HCT116 (cell line): ENCODE results near the gene ERP27. TPM values are rescaled to one million over a fixed set of nuclear protein-coding genes. Genes with fewer than 3 reads are reported as not detected.

Source experiments
- ATAC-seq: fragments of 200-7000 bp; cut with Tn5 transposase; 2 replicates; pipeline ENCODE4 v1.9.1; 2020; ENCODE audit warnings: mild to moderate bottlenecking, moderate library complexity
- BruUV-seq: library from RNA; stranded (reverse); fragments of 400-500 nt; replicated peaks from 2 replicates; lab custom pipeline; 2021; lab: Mats Ljungman, UMichigan
- CTCF ChIA-PET: fragments of 300-600 bp; sonication (Branson Sonifier 250); formaldehyde crosslinking; loops from one replicate; lab custom pipeline; 2021; ENCODE audit warnings: antibody characterized with exemption; lab: Charles Lee
- POLR2A ChIA-PET: fragments of 300-600, 350-600 bp; sonication (Branson Sonifier 250); formaldehyde crosslinking; loops from one replicate; lab custom pipeline; 2021; ENCODE audit warnings: antibody characterized with exemption; lab: Charles Lee
- RAD21 ChIA-PET, 2 experiments: fragments of 300-600 bp; sonication (Branson Sonifier 250); formaldehyde crosslinking; loops; one replicate each; lab custom pipeline; 2023; ENCODE audit warnings: low total read pairs in 2 of 2; ENCODE audit not compliant: uncharacterized antibody in 2 of 2, unreplicated experiment in 2 of 2, low non-redundant PET in 1 of 2; lab: Charles Lee
- DNase-seq: peaks from one replicate; pipeline ENCODE4 v3.0.0-alpha.2; 2010; ENCODE audit warnings: low read depth, low spot score
- H2AFZ ChIP-seq: fragments of 200-600 bp; shearing (Covaris generic), sonication (generic); 2 replicates; pipeline ENCODE4 v1.6.1; 2017; ENCODE audit warnings: low read depth, mixed run types, mixed read lengths, antibody characterized with exemption, low read length; ENCODE audit not compliant: poor library complexity, severe bottlenecking
- H3K27ac ChIP-seq: 2 replicates; pipeline ENCODE4 v1.5.1; 2012; ENCODE audit warnings: low read depth, low read length
- H3K27me3 ChIP-seq: fragments of 200-600 bp; sonication (generic); 2 replicates; pipeline ENCODE4 v1.6.1; 2016; ENCODE audit warnings: mixed run types, low read length, mixed read lengths; ENCODE audit not compliant: insufficient read depth
- H3K36me3 ChIP-seq, 2 experiments: fragments of 200-500 bp in 1 of 2; fragments of 200-600 bp in 1 of 2; sonication (Bioruptor generic) in 1 of 2; sonication (generic) in 1 of 2; 2 replicates each; pipeline versions ENCODE4 v1.5.1 to v1.6.1; 2014 to 2016; ENCODE audit warnings: low read length in 2 of 2, inconsistent platforms in 1 of 2, mixed read lengths in 1 of 2, mixed run types in 1 of 2; ENCODE audit not compliant: insufficient read depth in 2 of 2, control insufficient read depth in 1 of 2
- H3K4me1 ChIP-seq, 2 experiments: fragments of 200-600 bp in 1 of 2; sonication (generic) in 1 of 2; 2 replicates each; pipeline versions ENCODE4 v1.5.1 to v1.6.1; 2012 to 2017; ENCODE audit warnings: low read length in 2 of 2, inconsistent platforms in 1 of 2, mild to moderate bottlenecking in 1 of 2, mixed read lengths in 1 of 2, mixed run types in 1 of 2, moderate library complexity in 1 of 2; ENCODE audit not compliant: insufficient read depth in 2 of 2, control insufficient read depth in 1 of 2
- H3K4me2 ChIP-seq: fragments of 200-600 bp; sonication (generic); 2 replicates; pipeline ENCODE4 v1.6.1; 2017; ENCODE audit warnings: mixed run types, low read length, mixed read lengths
- H3K4me3 ChIP-seq, 2 experiments: fragments of 200-600 bp in 1 of 2; sonication (generic) in 1 of 2; replicated peaks in 1 of 2; 2 replicates each; pipeline ENCODE4 v1.5.1; 2011 to 2016; ENCODE audit warnings: low read length in 2 of 2, control low read depth in 1 of 2, low read depth in 1 of 2, mild to moderate bottlenecking in 1 of 2, mixed read lengths in 1 of 2, mixed run types in 1 of 2
- H3K79me2 ChIP-seq: fragments of 200-600 bp; sonication (generic); 2 replicates; pipeline ENCODE4 v1.6.1; 2017; ENCODE audit warnings: mild to moderate bottlenecking, mixed run types, low read length, moderate library complexity, mixed read lengths; ENCODE audit not compliant: insufficient read depth
- H3K9ac ChIP-seq: fragments of 200-600 bp; sonication (generic); 2 replicates; pipeline ENCODE4 v1.6.1; 2016; ENCODE audit warnings: low read length, mixed read lengths
- H3K9me2 ChIP-seq: fragments of 200-600 bp; sonication (generic), shearing (Covaris generic); 2 replicates; pipeline ENCODE4 v1.6.1; 2017; ENCODE audit warnings: mixed run types, mild to moderate bottlenecking, moderate library complexity; ENCODE audit not compliant: insufficient read depth
- H3K9me3 ChIP-seq, 2 experiments: fragments of 200-500 bp in 1 of 2; fragments of 200-600 bp in 1 of 2; sonication (Bioruptor generic) in 1 of 2; sonication (generic) in 1 of 2; 2 replicates each; pipeline ENCODE4 v1.6.1; 2014 to 2017; ENCODE audit warnings: low read length in 2 of 2, mixed read lengths in 2 of 2, inconsistent platforms in 1 of 2, low read depth in 1 of 2, mild to moderate bottlenecking in 1 of 2, mixed run types in 1 of 2, moderate library complexity in 1 of 2; ENCODE audit not compliant: control insufficient read depth in 1 of 2, insufficient read depth in 1 of 2
- H4K20me1 ChIP-seq: fragments of 200-600 bp; sonication (generic), shearing (Covaris generic); 2 replicates; pipeline ENCODE4 v1.6.1; 2017; ENCODE audit warnings: mixed run types, mild to moderate bottlenecking, moderate library complexity; ENCODE audit not compliant: insufficient read depth
- CBX3 ChIP-seq: IDR thresholded peaks from 2 replicates; pipeline ENCODE4 v1.6.1; 2012; ENCODE audit warnings: low read depth
- CEBPB ChIP-seq: IDR thresholded peaks from 2 replicates; pipeline ENCODE4 v1.6.1; 2012; ENCODE audit warnings: low read depth
- EGR1 ChIP-seq: IDR thresholded peaks from 2 replicates; pipeline ENCODE4 v1.6.1; 2012; ENCODE audit warnings: low read depth
- EZH2 ChIP-seq: fragments of 200-600 bp; sonication (generic); IDR thresholded peaks from 2 replicates; pipeline ENCODE4 v1.6.1; 2017; ENCODE audit warnings: antibody characterized with exemption, mixed run types
- EZH2phosphoT487 ChIP-seq: fragments of 200-600 bp; IDR thresholded peaks from 2 replicates; pipeline ENCODE4 v1.6.1; 2018; ENCODE audit warnings: antibody characterized with exemption, borderline replicate concordance
- FOSL1 ChIP-seq: IDR thresholded peaks from 2 replicates; pipeline ENCODE4 v1.6.1; 2012; ENCODE audit warnings: low read depth
- JUND ChIP-seq: IDR thresholded peaks from 2 replicates; pipeline ENCODE4 v1.6.1; 2012
- POLR2A ChIP-seq: IDR thresholded peaks from 2 replicates; pipeline ENCODE4 v1.7.0; 2011; ENCODE audit warnings: borderline replicate concordance; ENCODE audit not compliant: insufficient read depth, insufficient read length; ENCODE audit errors: extremely low read depth
- POLR2AphosphoS5 ChIP-seq: IDR thresholded peaks from 2 replicates; pipeline ENCODE4 v1.6.1; 2011; ENCODE audit warnings: mild to moderate bottlenecking, low read depth, low read length, moderate library complexity
- RAD21 ChIP-seq: IDR thresholded peaks from 2 replicates; pipeline ENCODE4 v1.6.1; 2012; ENCODE audit warnings: low read depth, mild to moderate bottlenecking
- SP1 ChIP-seq: IDR thresholded peaks from 2 replicates; pipeline ENCODE4 v1.6.1; 2012; ENCODE audit warnings: low read depth
- SRF ChIP-seq: IDR thresholded peaks from 2 replicates; pipeline ENCODE4 v1.6.1; 2012; ENCODE audit warnings: low read depth
- TCF7L2 ChIP-seq: IDR thresholded peaks from 2 replicates; pipeline ENCODE4 v1.7.0; 2011; ENCODE audit warnings: borderline replicate concordance, inconsistent platforms; ENCODE audit not compliant: insufficient read depth, insufficient read length; ENCODE audit errors: extremely low read depth
- YY1 ChIP-seq: IDR thresholded peaks from 2 replicates; pipeline ENCODE4 v1.6.1; 2011; ENCODE audit warnings: low read length, low read depth, moderate library complexity, mild to moderate bottlenecking; ENCODE audit not compliant: insufficient replicate concordance; ENCODE audit errors: extremely low read depth
- ZFX ChIP-seq: fragments of 450-650 bp; IDR thresholded peaks from 2 replicates; pipeline ENCODE4 v1.6.1; 2017
- ZNF274 ChIP-seq: fragments of 200-500 bp; sonication (Bioruptor generic); IDR thresholded peaks from 2 replicates; pipeline ENCODE4 v1.6.1; 2014; ENCODE audit warnings: mild to moderate bottlenecking, low read depth, low read length, inconsistent platforms
- intact Hi-C: fragments of 100-400 bp; cut with micrococcal nuclease; formaldehyde crosslinking; loops from 2 replicates; pipeline ENCODE4 v1.10.0; 2022
- total RNA-seq: library from RNA; stranded (reverse); gene quantifications from one replicate; pipeline ENCODE4 v1.2.1, GENCODE V29; 2021; ENCODE audit not compliant: unreplicated experiment
- TF ChIP-seq, protein P1 (sequence below): IDR thresholded peaks from 2 replicates; pipeline ENCODE4 v1.6.1; 2012; ENCODE audit warnings: low read depth
- TF ChIP-seq, protein P2 (sequence below): IDR thresholded peaks from 2 replicates; pipeline ENCODE4 v1.6.1; 2011; ENCODE audit warnings: mild to moderate bottlenecking, low read length, moderate library complexity; ENCODE audit not compliant: insufficient replicate concordance; ENCODE audit errors: extremely low read depth
- TF ChIP-seq, protein P3 (sequence below): IDR thresholded peaks from 2 replicates; pipeline ENCODE4 v1.6.1; 2012
- TF ChIP-seq, protein P4 (sequence below): IDR thresholded peaks from 2 replicates; pipeline ENCODE4 v1.6.1; 2012

ERP27 gene
- total RNA-seq, 1 experiment from 2014 or later = 0.39 TPM

DNA sequence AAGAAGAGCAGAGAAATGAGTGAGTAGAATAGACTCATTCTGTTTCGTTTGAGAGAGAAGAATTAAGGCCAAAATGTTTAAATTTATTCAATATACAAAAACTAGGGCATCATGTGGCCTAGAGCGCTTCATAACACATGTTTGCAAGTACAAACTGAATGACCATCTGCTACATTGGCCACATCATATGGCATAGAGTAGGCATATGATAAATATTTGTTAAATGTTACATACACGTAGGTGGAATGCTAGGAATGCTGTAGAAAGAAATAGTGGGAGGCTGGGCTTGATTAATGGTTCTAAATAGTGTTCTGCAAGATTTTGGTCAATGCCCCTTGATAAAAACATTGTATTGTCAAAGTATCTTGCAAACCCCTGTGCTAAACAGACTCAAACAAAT, 63.5 kb downstream of the ERP27 start:
- no peaks in the 10 kb centered on the region for H3K9me2 ChIP-seq
- TF ChIP-seq, protein P1, sequence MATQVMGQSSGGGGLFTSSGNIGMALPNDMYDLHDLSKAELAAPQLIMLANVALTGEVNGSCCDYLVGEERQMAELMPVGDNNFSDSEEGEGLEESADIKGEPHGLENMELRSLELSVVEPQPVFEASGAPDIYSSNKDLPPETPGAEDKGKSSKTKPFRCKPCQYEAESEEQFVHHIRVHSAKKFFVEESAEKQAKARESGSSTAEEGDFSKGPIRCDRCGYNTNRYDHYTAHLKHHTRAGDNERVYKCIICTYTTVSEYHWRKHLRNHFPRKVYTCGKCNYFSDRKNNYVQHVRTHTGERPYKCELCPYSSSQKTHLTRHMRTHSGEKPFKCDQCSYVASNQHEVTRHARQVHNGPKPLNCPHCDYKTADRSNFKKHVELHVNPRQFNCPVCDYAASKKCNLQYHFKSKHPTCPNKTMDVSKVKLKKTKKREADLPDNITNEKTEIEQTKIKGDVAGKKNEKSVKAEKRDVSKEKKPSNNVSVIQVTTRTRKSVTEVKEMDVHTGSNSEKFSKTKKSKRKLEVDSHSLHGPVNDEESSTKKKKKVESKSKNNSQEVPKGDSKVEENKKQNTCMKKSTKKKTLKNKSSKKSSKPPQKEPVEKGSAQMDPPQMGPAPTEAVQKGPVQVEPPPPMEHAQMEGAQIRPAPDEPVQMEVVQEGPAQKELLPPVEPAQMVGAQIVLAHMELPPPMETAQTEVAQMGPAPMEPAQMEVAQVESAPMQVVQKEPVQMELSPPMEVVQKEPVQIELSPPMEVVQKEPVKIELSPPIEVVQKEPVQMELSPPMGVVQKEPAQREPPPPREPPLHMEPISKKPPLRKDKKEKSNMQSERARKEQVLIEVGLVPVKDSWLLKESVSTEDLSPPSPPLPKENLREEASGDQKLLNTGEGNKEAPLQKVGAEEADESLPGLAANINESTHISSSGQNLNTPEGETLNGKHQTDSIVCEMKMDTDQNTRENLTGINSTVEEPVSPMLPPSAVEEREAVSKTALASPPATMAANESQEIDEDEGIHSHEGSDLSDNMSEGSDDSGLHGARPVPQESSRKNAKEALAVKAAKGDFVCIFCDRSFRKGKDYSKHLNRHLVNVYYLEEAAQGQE = no peak
- TF ChIP-seq CBX3 = no peak
- TF ChIP-seq RAD21 = no peak
- TF ChIP-seq, protein P2, sequence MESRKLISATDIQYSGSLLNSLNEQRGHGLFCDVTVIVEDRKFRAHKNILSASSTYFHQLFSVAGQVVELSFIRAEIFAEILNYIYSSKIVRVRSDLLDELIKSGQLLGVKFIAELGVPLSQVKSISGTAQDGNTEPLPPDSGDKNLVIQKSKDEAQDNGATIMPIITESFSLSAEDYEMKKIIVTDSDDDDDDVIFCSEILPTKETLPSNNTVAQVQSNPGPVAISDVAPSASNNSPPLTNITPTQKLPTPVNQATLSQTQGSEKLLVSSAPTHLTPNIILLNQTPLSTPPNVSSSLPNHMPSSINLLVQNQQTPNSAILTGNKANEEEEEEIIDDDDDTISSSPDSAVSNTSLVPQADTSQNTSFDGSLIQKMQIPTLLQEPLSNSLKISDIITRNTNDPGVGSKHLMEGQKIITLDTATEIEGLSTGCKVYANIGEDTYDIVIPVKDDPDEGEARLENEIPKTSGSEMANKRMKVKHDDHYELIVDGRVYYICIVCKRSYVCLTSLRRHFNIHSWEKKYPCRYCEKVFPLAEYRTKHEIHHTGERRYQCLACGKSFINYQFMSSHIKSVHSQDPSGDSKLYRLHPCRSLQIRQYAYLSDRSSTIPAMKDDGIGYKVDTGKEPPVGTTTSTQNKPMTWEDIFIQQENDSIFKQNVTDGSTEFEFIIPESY = no peak
- TF ChIP-seq EZH2 = no peak
- no peak for TF ChIP-seq FOSL1
- no peak for TF ChIP-seq JUND
- no peak for TF ChIP-seq ZFX
- TF ChIP-seq EGR1 = no peak
- TF ChIP-seq POLR2AphosphoS5 = no peak
- no peak for TF ChIP-seq TCF7L2
- TF ChIP-seq SP1 = no peak
- no peak for TF ChIP-seq ZNF274
- TF ChIP-seq EZH2phosphoT487 = no peak
- no peak for TF ChIP-seq YY1
- TF ChIP-seq SRF = no peak
- no peak for TF ChIP-seq CEBPB
- TF ChIP-seq POLR2A = no peak
- TF ChIP-seq, protein P3, sequence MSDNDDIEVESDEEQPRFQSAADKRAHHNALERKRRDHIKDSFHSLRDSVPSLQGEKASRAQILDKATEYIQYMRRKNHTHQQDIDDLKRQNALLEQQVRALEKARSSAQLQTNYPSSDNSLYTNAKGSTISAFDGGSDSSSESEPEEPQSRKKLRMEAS = no peak
- TF ChIP-seq, protein P4, sequence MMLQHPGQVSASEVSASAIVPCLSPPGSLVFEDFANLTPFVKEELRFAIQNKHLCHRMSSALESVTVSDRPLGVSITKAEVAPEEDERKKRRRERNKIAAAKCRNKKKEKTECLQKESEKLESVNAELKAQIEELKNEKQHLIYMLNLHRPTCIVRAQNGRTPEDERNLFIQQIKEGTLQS = no peak
- TF ChIP-seq, all 23 proteins: peak for 0
- ChIA-PET RAD21 (no interaction called here), POLR2A (no interaction called here), CTCF (no interaction called here)
- Histone ChIP-seq H3K27ac (no peak overlapping the region), H3K4me2 (no peak overlapping the region), H3K9ac (no peak overlapping the region), H3K9me3 (no peaks in the 10 kb centered on the region), H3K79me2 (no peaks in the 10 kb centered on the region), H2AFZ (no peak overlapping the region), H3K4me3 (no peak overlapping the region), H3K36me3 (no peaks in the 10 kb centered on the region), H4K20me1 (no peaks in the 10 kb centered on the region), H3K4me1 (no peaks in the 10 kb centered on the region), H3K27me3 (no peaks in the 10 kb centered on the region)
- BruUV-seq = no TSS peak
- ATAC-seq = no peak
- no peak for DNase-seq
- intact Hi-C loops = no loop called here
